Lung (tissue), 12 donors: ENCODE results near the gene IRX2. TPM values are rescaled to one million over a fixed set of nuclear protein-coding genes. Genes with fewer than 3 reads are reported as not detected.

Experiments
- ATAC-seq: fragments of 200-7000 bp; cut with Tn5 transposase; one replicate; pipeline ENCODE4 v1.9.1; 2020; ENCODE audit warnings: moderate number of reproducible peaks; ENCODE audit not compliant: insufficient read depth, low FRiP score
- DNase-seq, 3 donors: peaks; one replicate each; pipeline ENCODE4 v3.0.0-alpha.2; 2013 to 2017
- H3K27ac ChIP-seq, 2 donors: one replicate each; pipeline ENCODE4 v1.5.1; 2013; ENCODE audit warnings: mild to moderate bottlenecking in 2 of 2, moderate library complexity in 2 of 2, control low read depth in 1 of 2, inconsistent platforms in 1 of 2, low read depth in 1 of 2, low read length in 1 of 2
- H3K27me3 ChIP-seq, 3 donors: one replicate each; pipeline ENCODE4 v1.5.1; 2013; ENCODE audit warnings: low read length in 2 of 3; ENCODE audit not compliant: control insufficient read depth in 3 of 3, insufficient read depth in 3 of 3
- H3K36me3 ChIP-seq, 4 donors: one replicate each; pipeline ENCODE4 v1.5.1; 2013; ENCODE audit warnings: low read length in 4 of 4, mild to moderate bottlenecking in 1 of 4, moderate library complexity in 1 of 4; ENCODE audit not compliant: control insufficient read depth in 4 of 4, insufficient read depth in 4 of 4
- H3K4me1 ChIP-seq, 5 donors: one replicate each; pipeline ENCODE4 v1.5.1; 2013; ENCODE audit warnings: low read length in 5 of 5, mild to moderate bottlenecking in 2 of 5, moderate library complexity in 1 of 5; ENCODE audit not compliant: control insufficient read depth in 5 of 5, insufficient read depth in 5 of 5
- H3K4me3 ChIP-seq: one replicate; pipeline ENCODE4 v1.5.1; 2013; ENCODE audit warnings: mild to moderate bottlenecking, control low read depth, moderate library complexity
- H3K9ac ChIP-seq, 2 donors: one replicate each; pipeline ENCODE4 v1.5.1; 2013; ENCODE audit warnings: low read length in 2 of 2, control low read depth in 1 of 2; ENCODE audit not compliant: insufficient read depth in 1 of 2
- H3K9me3 ChIP-seq, 4 donors: one replicate each; pipeline ENCODE4 v1.5.1; 2013; ENCODE audit warnings: low read length in 3 of 4, mild to moderate bottlenecking in 1 of 4, moderate library complexity in 1 of 4; ENCODE audit not compliant: control insufficient read depth in 4 of 4, insufficient read depth in 3 of 4
- CTCF ChIP-seq: IDR thresholded peaks from 2 replicates; pipeline ENCODE4 v1.5.1; 2012; ENCODE audit warnings: mild to moderate bottlenecking; ENCODE audit errors: control extremely low read depth, extremely low read depth
- WGBS, 2 donors: extraction: QIAGEN DNeasy Blood & Tissue Kit; methylation state at CpG; one replicate each; pipeline ENCODE4 v1.1.7; 2013; 5-methylcytosine and 5-hydroxymethylcytosine counted together
- polyA plus RNA-seq, 2 donors: library from polyadenylated mRNA; stranded (reverse); fragments of 200-250 nt; gene quantifications; one replicate each; pipeline ENCODE4 v1.2.1, GENCODE V29; 2013
- total RNA-seq, 2 donors: library from RNA; depleted of rRNA in 1 of 2; stranded (reverse); fragments of >200 nt in 1 of 2; gene quantifications; one replicate each; pipeline ENCODE4 v1.2.1, GENCODE V29; 2014 to 2021
- donor health status: control.
- donor health status: control.
- donor health status: Bipolar disorder and iron deficiency.
- donor health status: healthy.
- donor health status: DM: yes; HTN: yes; CAD: no.

Gene IRX2
- total and polyA plus RNA-seq, 4 donors: 11.5 to 64.5 (median 45.4) TPM

DNA sequence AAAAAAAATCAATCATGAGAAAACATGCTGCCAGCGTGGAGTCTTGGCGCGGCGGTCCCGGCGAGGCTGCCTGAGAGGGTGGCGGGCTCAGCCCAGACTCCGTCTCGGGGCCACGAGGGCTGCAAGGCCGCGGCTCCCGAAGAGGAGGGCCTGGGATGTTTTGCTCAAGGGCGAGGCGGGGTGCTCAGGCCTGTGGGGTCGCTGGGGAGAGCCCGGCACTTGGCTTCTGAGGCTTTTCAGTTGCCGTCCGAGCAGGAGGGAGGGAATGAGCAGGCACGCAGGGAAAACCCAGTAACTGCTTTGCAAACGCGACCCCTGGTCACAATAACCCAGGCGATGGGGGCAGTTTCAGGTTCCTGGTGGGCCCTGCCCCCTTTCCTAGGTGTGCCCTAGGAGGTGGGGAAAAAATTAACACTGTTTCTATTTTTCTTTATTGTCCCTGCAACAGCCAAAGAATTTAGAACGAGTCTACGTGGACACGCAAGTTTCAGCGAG, 3.2 kb upstream of the IRX2 start:
- DNase-seq (peak in 2 of 3 donors; percentile 21 to 28), ATAC-seq (no peak)
- H3K4me1 ChIP-seq: peaks cover 2 to 18% (median 5%) of the 10 kb centered on the region in 5 donors
- H3K36me3 ChIP-seq: no peaks in the 10 kb centered on the region
- TF ChIP-seq CTCF: no peak
- H3K27ac ChIP-seq: peak overlapping the region in 1 of 2 donors; percentile 87
- peaks cover 18 to 75% (median 71%) of the 10 kb centered on the region in 3 donors for H3K27me3 ChIP-seq
- H3K9ac ChIP-seq: peak overlapping the region in 1 of 2 donors; percentile 25
- H3K9me3 ChIP-seq: peaks cover 0 to 11% (median 0%) of the 10 kb centered on the region in 4 donors
- WGBS, 2 donors: 3 to 5% methylated on average over 27 of the region's 27 CpGs
- H3K4me3 ChIP-seq: no peak overlapping the region

DNA sequence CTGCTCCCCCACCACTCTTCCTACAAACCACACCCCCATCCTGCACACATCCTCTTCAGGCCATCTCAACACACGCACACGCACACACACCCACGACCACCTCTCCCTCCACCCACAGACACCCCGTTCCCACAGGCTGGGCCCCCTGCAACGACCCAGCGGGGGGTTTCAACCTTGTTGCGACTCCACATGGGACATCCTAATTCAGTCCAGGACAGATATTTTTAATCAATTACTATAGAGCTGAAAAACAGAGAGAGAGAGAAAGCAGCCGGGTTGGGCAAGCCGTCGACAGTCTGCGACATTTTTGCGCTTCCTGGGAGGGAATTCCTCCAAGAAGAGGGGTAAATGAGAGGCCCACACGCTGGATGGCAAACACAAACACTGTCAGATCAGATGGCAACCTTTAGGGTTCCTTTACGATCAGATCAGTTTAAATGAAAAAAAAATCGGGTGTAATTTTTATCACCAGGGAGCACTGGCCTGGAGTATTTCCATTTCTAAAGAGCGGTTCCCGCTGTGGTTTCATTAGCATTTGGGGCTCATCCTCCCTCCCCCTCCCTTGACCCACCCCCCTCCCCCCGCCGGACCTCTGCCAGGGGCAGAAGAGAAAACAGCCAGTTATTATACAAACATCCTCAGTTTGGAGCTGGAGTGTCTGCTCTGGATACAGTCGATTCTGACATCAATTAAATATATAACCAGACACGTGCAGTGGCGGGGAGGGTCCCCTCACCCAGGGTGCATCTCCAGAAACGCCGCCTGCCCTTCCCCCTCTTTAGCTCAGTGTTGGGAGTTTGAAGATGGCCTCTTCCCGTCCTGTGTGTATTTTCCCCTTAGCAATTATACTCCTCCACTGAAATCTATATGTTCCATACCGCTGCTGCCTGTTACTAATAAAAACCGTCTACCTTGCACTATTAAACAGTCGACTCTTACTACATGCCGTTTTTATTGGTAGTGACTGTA, 2.3 kb upstream of the IRX2 start:
- H3K9me3 ChIP-seq: peaks cover 0 to 11% (median 0%) of the 10 kb centered on the region in 4 donors
- DNase-seq (peak in 2 of 3 donors; percentile 20 to 25), ATAC-seq (no peak)
- no peaks in the 10 kb centered on the region for H3K36me3 ChIP-seq
- TF ChIP-seq CTCF: no peak
- no peak overlapping the region for H3K4me3 ChIP-seq
- H3K4me1 ChIP-seq: peaks cover 2 to 18% (median 5%) of the 10 kb centered on the region in 5 donors
- peak overlapping the region in 1 of 2 donors; percentile 96 for H3K27ac ChIP-seq
- peaks cover 18 to 71% (median 71%) of the 10 kb centered on the region in 3 donors for H3K27me3 ChIP-seq
- H3K9ac ChIP-seq: no peak overlapping the region
- 3 to 5% methylated on average over 29 of the region's 29 CpGs for WGBS, 2 donors

DNA sequence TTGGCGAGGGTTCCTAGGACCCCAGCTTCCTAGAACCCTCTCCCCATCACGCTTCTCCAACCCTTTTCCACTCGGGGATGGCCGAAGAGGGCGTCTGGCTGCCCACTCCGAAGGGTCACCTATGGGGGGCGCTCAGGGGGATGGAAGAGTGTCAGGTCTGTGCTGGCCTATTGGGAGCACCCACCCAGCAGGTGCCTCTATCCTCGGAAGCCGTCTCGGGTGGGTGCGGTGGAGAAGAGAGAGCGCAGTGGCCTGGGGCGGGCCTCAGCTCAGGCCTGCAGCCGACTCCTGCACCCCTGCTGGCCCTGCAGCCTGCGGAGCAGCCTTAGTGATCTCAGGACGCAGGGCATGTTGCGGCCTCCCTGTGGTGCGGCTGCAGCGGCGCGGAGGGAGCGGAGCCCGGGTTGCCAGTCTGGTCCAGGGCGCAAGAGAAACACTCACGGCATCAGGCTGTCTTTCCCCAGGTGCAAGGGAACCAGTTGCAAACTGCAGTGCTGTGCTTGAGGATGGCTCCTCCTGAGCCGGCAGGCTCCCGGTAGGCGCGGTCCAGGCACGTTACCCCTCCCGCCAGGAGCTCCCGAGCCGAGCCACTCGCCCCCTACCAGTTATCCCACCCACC, 1.5 kb upstream of the IRX2 start:
- no peak for ATAC-seq
- H3K9me3 ChIP-seq: peaks cover 0 to 15% (median 0%) of the 10 kb centered on the region in 4 donors
- no peak for TF ChIP-seq CTCF
- peak in 2 of 3 donors; percentile 15 to 19 for DNase-seq
- peaks cover 26 to 64% (median 64%) of the 10 kb centered on the region in 3 donors for H3K27me3 ChIP-seq
- no peaks in the 10 kb centered on the region for H3K36me3 ChIP-seq
- WGBS, 2 donors: 4 to 5% methylated on average over 30 to 34 of the region's 34 CpGs
- no peak overlapping the region for H3K9ac ChIP-seq
- H3K4me1 ChIP-seq: peaks cover 2 to 18% (median 5%) of the 10 kb centered on the region in 5 donors
- H3K27ac ChIP-seq: peak overlapping the region in 1 of 2 donors; percentile 96
- peak overlapping the region; percentile 58 for H3K4me3 ChIP-seq
